GM21423 (cell line): ENCODE results near the gene UNC5B.
"Not testable (repeated sequence)": the region's sequence is repeated elsewhere in the genome, so short reads cannot be mapped to it uniquely, and the experiment has no call there.

Source experiments
- ATAC-seq: cut with Tn5 transposase; IDR thresholded peaks from one replicate; pipeline ENCODE4 v1.9.1; 2021; ENCODE audit warnings: mild to moderate bottlenecking, moderate library complexity; ENCODE audit not compliant: unreplicated experiment

Gene UNC5B

GRCh38 chr10:71266147-71266917 lies 54.0 kb downstream of the UNC5B start:
- no peak for ATAC-seq

- ATAC-seq = no peak
Measured at GRCh38 chr10:71266918-71267442, 54.6 kb downstream of the UNC5B start.

DNA sequence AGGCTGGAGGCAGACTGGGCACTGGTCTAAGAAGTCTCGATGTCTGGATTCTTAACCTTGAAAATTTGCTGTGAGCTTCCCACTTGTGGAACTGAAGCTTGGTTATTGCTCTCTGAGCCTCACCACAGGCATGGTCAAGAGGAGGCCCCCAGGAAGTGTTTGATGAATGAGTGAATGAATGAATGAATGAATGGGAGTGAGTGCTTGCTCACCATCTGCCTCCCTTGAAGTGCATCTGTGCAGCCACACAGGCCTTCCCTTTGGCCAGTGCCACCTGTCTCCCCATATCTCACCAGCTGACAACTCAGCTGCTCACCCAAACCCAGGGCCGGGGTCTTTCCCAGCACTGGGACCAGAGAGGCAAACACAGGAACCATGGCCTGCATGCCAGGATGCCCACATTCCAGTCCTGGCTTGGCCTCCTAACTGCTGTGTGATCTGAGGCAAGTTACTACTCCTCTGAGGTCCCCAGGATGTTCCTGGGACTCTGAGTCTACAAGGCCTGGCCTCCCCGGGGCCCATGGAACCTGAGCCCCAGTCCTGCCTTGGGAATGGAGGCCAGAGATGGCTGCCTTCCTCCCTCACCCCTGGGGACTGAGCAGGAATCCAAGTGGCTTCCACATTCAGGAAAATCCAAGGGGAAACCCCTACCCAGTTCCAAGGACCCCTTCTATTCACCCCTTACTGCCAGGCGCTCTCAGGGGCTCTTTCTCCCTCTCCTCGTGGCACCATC lies 55.3 kb downstream of the UNC5B start:
- ATAC-seq = no peak

GRCh38 chr10:71268247-71268691 lies 55.9 kb downstream of the UNC5B start:
- ATAC-seq = no peak

- ATAC-seq = no peak
Measured at GRCh38 chr10:71268758-71269157, 56.4 kb downstream of the UNC5B start.

DNA sequence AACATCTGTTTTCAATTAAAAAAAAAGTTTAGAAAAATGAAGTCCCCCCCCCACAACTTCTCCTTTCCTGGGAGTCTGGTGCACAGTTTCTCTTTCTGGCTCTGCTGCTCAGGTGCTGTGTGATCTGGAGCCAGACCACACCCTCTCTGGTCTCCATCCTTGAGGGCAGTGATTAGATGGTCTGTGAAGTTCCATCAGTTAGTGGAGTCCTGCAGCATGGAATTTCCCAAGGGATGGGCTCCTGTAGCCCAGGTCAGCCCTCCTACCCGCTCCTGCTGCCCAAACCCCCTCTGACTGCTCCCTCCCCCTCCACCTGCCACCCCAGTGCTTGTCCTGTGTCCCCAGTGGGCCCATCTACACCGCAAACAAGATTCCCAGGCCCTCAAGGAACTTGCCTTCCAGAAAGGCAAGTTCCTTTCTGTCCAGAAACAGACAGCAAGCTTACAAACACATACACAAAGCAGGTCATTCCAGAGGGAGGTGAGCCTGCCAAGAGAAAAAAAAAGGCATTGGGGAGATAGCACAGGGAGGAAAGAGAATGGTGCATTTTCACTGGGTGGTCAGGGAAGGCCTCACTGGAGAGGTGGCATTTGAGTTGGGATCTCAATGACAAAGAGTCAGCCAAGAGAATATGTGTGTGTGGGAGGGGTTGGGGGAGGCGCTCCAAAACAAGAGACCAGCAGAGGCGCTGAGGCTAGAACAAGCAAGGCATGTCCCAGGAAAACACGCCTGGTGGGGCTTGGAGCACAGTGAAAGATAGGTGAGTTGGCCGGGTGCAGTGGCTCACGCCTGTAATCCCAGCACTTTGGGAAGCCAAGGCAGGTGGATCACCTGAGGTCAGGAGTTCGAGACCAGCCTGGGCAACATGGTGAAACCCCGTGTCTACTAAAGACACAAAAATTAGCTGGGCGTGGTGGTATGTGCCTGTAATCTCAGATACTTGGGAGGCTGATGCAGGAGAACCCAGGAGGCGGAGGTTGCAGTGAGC lies 57.2 kb downstream of the UNC5B start:
- no peak for ATAC-seq

DNA sequence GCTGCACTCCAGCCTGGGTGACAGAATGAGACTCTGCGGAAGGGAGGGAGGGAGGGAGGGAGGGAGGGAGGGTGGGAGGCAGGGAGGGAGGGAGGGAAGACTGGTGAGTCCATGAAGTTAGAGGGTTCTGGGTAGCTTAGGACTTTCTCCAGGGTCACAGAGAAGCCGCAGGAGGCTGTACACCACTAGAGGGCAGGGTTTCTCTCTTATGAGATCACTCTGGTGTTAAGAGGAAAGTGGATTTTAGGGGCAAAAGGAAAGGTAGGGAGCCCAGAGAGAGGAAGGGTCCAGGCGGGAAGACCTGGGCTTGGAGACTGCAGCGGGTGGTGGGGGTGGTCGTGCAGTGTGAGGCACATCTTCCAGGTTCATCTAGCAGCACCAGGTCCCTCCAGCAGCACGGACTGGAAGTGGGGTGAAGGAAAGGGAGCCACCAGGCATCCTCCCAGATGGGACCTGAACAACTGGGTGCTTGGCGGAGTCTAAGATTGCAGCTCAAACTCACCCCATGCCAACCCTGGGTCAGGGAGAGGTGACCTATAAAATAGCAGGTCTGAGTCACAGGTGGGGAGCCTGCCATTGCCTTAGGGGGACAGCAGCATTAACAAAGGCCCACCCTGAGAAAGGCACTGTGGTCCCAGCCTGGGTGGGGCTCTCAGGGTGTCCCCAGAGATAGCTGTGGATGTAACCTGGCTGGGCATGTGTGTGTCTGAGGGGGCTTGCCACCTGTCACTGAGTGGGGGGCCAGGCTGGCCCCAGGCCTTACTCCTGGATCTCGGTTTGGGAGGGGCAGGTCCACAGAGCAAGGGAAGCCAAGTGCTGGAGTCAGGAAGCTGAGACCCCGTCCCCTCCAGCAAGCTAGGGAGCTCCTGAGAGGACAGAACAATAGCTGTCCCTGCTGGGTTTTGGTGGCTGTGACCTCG lies 58.2 kb downstream of the UNC5B start:
- ATAC-seq = no peak

DNA sequence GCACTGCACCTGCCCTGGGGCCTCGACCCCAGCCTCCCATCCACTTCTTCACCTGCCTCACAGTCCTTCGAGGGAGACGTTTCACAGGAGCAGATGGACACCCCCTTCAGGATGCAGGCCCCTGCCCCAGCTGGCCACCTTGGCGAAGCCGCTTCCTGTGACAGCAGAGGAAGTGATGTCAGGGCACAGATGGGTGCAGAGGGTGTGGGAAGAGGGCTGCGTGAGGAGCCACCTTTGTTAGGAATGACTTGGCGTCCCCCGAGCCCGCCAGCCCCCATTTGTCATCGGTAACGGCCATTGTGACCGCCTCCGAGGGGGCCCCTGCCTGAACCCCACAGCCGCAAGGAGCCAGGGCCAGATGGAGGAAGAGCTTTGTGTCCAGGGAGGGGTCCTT lies 59.3 kb downstream of the UNC5B start:
- ATAC-seq = no peak

DNA sequence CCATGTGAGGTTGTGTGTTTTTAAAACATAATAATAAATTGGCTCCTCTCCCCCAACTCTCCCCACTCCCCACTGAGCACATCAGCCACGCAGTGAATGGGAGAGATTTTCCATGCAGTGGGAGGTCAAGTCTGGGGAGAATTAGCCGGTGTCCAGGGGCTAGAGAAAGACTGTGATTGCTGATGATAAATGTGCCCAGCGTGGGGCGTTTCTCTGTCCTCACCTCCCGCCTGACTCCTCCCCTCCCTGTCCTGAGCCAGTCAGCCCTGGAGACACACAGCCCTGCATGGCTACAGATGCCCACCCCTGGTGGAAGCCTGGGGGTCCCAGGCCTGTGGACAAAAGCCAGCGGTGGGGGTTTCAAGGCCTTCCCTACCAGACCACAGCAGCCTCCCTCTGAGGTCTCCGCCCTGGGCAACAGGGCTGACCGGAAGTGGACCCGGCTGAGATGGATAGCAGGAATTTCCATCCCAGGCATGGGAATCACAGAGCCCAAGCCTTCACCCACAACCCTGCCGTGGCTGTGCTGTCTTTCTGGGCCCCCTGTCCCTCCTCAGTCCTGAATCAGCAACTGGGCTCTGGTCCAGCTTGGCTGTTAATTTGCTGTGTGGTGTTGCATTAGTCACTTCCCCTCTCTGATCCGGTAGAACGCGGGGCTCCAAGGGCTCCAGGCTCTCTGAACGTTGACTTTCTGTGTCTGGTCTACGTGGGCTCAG lies 59.8 kb downstream of the UNC5B start:
- ATAC-seq = no peak

GRCh38 chr10:71272974-71273373 lies 60.6 kb downstream of the UNC5B start:
- not testable (repeated sequence) for ATAC-seq

DNA sequence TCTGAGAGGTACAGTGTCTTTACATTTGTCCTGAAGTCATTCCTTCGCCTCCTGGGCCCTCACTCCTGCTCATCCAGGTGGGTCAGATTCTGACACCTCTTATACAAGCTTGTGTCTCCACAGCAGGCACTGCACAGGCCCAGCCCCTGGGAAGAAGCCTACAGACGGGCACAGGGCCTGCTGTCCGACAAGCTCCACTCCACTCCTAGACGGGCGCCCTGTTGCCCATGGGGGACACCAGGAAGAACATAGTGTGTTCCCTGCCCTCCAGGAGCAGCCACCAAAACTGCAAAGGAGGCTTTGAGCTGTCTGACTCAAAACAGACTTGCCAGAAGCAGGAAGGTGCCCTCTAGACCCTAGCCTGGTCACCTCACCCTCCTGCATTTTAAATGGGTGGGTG lies 61.1 kb downstream of the UNC5B start:
- no peak for ATAC-seq

GRCh38 chr10:71274901-71275796 lies 62.8 kb downstream of the UNC5B start:
- ATAC-seq = no peak

- ATAC-seq = no peak
Measured at GRCh38 chr10:71276873-71277272, 64.5 kb downstream of the UNC5B start.

- no peak for ATAC-seq
Measured at GRCh38 chr10:71277914-71278665, 65.7 kb downstream of the UNC5B start.

- no peak for ATAC-seq
Measured at GRCh38 chr10:71278691-71279588, 66.6 kb downstream of the UNC5B start.

DNA sequence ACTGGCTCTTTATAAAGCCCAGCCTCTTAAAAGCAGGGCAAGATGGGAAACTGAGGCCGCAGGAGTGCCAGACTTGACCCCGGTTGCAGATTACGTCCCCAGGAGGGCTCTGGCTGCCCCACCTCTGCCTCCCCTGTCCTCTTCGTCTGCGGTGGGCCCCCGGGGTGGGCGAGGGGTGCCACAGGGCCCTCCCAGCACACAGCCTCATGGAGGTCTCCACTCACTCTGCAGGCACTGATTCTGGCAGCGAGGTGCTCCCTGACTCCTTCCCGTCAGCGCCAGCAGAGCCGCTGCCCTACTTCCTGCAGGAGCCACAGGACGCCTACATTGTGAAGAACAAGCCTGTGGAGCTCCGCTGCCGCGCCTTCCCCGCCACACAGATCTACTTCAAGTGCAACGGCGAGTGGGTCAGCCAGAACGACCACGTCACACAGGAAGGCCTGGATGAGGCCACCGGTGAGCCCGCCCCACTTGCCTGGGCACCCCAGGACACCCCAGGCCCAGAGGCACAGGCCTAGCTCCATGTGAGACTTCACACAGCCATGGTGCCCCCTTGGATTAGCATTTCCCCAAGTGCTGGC lies 67.3 kb downstream of the UNC5B start:
- ATAC-seq = no peak
